Adrenal gland (tissue), 12 donors: Measurements from ENCODE around the gene CACNA1C. TPM values are rescaled to one million over a fixed set of nuclear protein-coding genes. Genes with fewer than 3 reads are reported as not detected.

Experiments
- DNase-seq, 7 donors: peaks; one replicate each; pipeline ENCODE4 v3.0.0-alpha.2; 2019 to 2020
- H3K27ac ChIP-seq, 5 donors: fragments of 200-600 bp; sonication (generic) in 4 of 5; 1 replicate in 3 of 5; 2 replicates in 2 of 5; pipeline versions ENCODE4 v1.5.1 to v1.8.0; 2016 to 2020; ENCODE audit warnings: mild to moderate bottlenecking in 1 of 5
- H3K27me3 ChIP-seq: fragments of 200-600 bp; 2 replicates; pipeline ENCODE4 v1.8.0; 2021
- H3K36me3 ChIP-seq, 2 donors: fragments of 200-600 bp; replicated peaks in 1 of 2; 1 replicate in 1 of 2; 2 replicates in 1 of 2; pipeline versions ENCODE4 v1.5.1 to v1.8.0; 2018 to 2022
- H3K4me1 ChIP-seq, 2 donors: fragments of 200-600 bp; replicated peaks in 1 of 2; 1 replicate in 1 of 2; 2 replicates in 1 of 2; pipeline versions ENCODE4 v1.5.1 to v1.8.0; 2018 to 2021
- H3K4me3 ChIP-seq, 4 donors: fragments of 200-600 bp; sonication (generic) in 3 of 4; one replicate each; pipeline ENCODE4 v1.5.1; 2016 to 2018
- H3K9me3 ChIP-seq, 3 donors: fragments of 200-600 bp; sonication (generic) in 1 of 3; replicated peaks in 1 of 3; 1 replicate in 2 of 3; 2 replicates in 1 of 3; pipeline versions ENCODE4 v1.5.1 to v1.8.0; 2016 to 2021
- POLR2A ChIP-seq, 2 donors: fragments of 450-650 bp; IDR thresholded peaks; one replicate each; pipeline ENCODE4 v1.6.1; 2017; ENCODE audit warnings: antibody characterized with exemption in 2 of 2, mild to moderate bottlenecking in 2 of 2, moderate library complexity in 1 of 2
- WGBS, 4 donors: extraction: QIAGEN DNeasy Blood & Tissue Kit in 2 of 4; methylation state at CpG; one replicate each; pipeline versions ENCODE4 v1.1.5 to v1.1.7; 2013 to 2017; 5-methylcytosine and 5-hydroxymethylcytosine counted together
- intact Hi-C, 2 donors: fragments of 100-400 bp; cut with DNase I; formaldehyde crosslinking; loops; one replicate each; pipeline versions ENCODE4 v1.14.1 to v1.15.0; 2022 to 2023
- polyA plus RNA-seq, 3 donors: library from polyadenylated mRNA; stranded (reverse); fragments of 200-250 nt in 2 of 3; fragments of 350-450 nt in 1 of 3; fragmentation: Illumina TruSeq in 1 of 3; extraction: RNeasy Lipid Tissue Mini Kit (QIAGEN cat#74804) in 1 of 3; gene quantifications; one replicate each; pipeline ENCODE4 v1.2.3, GENCODE V29; 2013 to 2014
- total RNA-seq, 9 donors: library from RNA; depleted of rRNA in 4 of 9; stranded (reverse); fragments of >200 nt in 4 of 9; fragments of 120-200 nt in 1 of 9; fragmentation: NEBNext Ultra II Directional in 1 of 9; extraction: Animal tissue kit (Norgen Biotek cat#: 25700) in 1 of 9; gene quantifications; one replicate each; pipeline versions ENCODE4 v1.1.0 to v1.2.4, GENCODE V29; 2013 to 2023
- TF ChIP-seq, protein P1 (sequence below), 6 experiments: fragments of 450-650 bp in 4 of 6; fragments of 200-600 bp in 2 of 6; sonication (generic) in 1 of 6; IDR thresholded peaks; 1 replicate in 5 of 6; 2 replicates in 1 of 6; pipeline versions ENCODE4 v1.5.1 to v1.8.0; 2016 to 2021; ENCODE audit warnings: antibody characterized with exemption in 6 of 6, mild to moderate bottlenecking in 2 of 6, moderate library complexity in 1 of 6
- donor health status: healthy with polysubstance abuse.
- donor health status: Bipolar disorder and iron deficiency.
- donor health status: DM: yes; HTN: yes; CAD: no.
- donor health status: DM: no; HTN: no; CAD: no.
- donor health status: DM: no; HTN: no; CAD: no.
- donor health status: DM: yes; HTN: yes; CAD: no.

The CACNA1C gene
- total and polyA plus RNA-seq, 12 donors: 1.4 to 5.8 (median 3.5) TPM

DNA sequence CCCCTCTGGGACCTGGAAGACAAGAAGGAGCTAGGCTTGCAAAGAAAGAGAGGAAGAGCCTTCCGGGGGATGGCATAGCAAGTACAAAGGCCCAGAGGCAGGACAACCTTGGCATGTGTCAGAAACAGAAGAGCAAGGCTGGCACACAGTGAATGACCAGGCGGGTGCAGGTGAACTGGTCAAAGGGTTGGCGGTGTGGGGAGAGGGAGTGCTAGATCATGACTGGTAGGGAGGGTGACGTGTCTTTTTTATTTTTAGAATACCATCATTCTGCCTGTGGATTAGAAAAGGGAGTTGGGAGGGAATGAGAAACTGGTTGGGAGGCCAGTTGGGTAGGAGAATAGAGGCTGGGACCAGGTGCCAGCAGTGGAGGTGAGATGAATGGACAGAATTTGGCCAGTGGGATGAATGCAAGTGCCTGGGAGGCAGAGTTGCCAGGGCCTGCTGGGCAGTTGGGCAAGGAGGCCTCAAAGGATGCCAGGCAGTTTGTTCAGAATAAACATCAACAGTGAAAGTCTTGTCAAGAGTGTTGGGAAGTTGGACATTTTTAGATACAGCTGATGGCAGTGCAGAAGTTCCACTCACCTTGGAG, 168.3 kb downstream of the CACNA1C start:
- no peaks in the 10 kb centered on the region for H3K4me1 ChIP-seq
- H3K9me3 ChIP-seq: no peaks in the 10 kb centered on the region

GRCh38 chr12:2222691-2223090, 169.9 kb downstream of the CACNA1C start:
- no peaks in the 10 kb centered on the region for H3K4me1 ChIP-seq
- H3K9me3 ChIP-seq: no peaks in the 10 kb centered on the region
- intact Hi-C loops: no loop called here
- H3K36me3 ChIP-seq: no peaks in the 10 kb centered on the region
- H3K27me3 ChIP-seq: no peaks in the 10 kb centered on the region
- 61 to 91% (median 67%) methylated on average over 1 to 2 of the region's 2 CpGs for WGBS, 4 donors
- no peak overlapping the region for H3K4me3 ChIP-seq
- no peak for TF ChIP-seq POLR2A (IDR thresholded peaks at IDR 0.05)
- TF ChIP-seq, protein P1, sequence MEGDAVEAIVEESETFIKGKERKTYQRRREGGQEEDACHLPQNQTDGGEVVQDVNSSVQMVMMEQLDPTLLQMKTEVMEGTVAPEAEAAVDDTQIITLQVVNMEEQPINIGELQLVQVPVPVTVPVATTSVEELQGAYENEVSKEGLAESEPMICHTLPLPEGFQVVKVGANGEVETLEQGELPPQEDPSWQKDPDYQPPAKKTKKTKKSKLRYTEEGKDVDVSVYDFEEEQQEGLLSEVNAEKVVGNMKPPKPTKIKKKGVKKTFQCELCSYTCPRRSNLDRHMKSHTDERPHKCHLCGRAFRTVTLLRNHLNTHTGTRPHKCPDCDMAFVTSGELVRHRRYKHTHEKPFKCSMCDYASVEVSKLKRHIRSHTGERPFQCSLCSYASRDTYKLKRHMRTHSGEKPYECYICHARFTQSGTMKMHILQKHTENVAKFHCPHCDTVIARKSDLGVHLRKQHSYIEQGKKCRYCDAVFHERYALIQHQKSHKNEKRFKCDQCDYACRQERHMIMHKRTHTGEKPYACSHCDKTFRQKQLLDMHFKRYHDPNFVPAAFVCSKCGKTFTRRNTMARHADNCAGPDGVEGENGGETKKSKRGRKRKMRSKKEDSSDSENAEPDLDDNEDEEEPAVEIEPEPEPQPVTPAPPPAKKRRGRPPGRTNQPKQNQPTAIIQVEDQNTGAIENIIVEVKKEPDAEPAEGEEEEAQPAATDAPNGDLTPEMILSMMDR (IDR thresholded peaks at IDR 0.05): no peak
- DNase-seq: no peak
- H3K27ac ChIP-seq: no peak overlapping the region

More for the DNA sequence above, 168.3 kb downstream of the CACNA1C start:
- H3K27me3 ChIP-seq: no peaks in the 10 kb centered on the region
- no peak overlapping the region for H3K4me3 ChIP-seq
- intact Hi-C loops: no loop called here
- 87 to 95% (median 90%) methylated on average over 4 of the region's 4 CpGs for WGBS, 4 donors
- no peak for DNase-seq
- no peaks in the 10 kb centered on the region for H3K36me3 ChIP-seq
- no peak overlapping the region for H3K27ac ChIP-seq
- TF ChIP-seq, protein P1 (IDR thresholded peaks at IDR 0.05): no peak
- no peak for TF ChIP-seq POLR2A (IDR thresholded peaks at IDR 0.05)

- Histone ChIP-seq H3K27ac (no peak overlapping the region), H3K9me3 (no peaks in the 10 kb centered on the region), H3K4me1 (no peaks in the 10 kb centered on the region), H3K27me3 (no peaks in the 10 kb centered on the region), H3K36me3 (no peaks in the 10 kb centered on the region), H3K4me3 (no peak overlapping the region)
- TF ChIP-seq POLR2A (IDR thresholded peaks at IDR 0.05): no peak
- TF ChIP-seq, protein P1 (IDR thresholded peaks at IDR 0.05): no peak
- intact Hi-C loops: no loop called here
- 83 to 90% (median 86%) methylated on average over 4 of the region's 4 CpGs for WGBS, 4 donors
- no peak for DNase-seq
Measured at GRCh38 chr12:2224961-2225360, 172.2 kb downstream of the CACNA1C start.

- no peaks in the 10 kb centered on the region for H3K4me1 ChIP-seq
Measured at GRCh38 chr12:2225696-2226095, 172.9 kb downstream of the CACNA1C start.

More at GRCh38 chr12:2225696-2226095, 172.9 kb downstream of the CACNA1C start:
- Histone ChIP-seq H3K27ac (no peak overlapping the region), H3K9me3 (no peaks in the 10 kb centered on the region), H3K27me3 (no peaks in the 10 kb centered on the region), H3K4me3 (no peak overlapping the region), H3K36me3 (no peaks in the 10 kb centered on the region)
- WGBS, 4 donors: 64 to 73% (median 69%) methylated on average over 2 of the region's 2 CpGs
- TF ChIP-seq, protein P1 (IDR thresholded peaks at IDR 0.05): no peak
- TF ChIP-seq POLR2A (IDR thresholded peaks at IDR 0.05): no peak
- intact Hi-C loops: no loop called here
- no peak for DNase-seq
